OCI-LY7 (cell line): Measurements from ENCODE around the gene WNK2.

ENCODE experiments used
- CTCF ChIP-seq: fragments of 200-600 bp; sonication (generic); conservative IDR thresholded peaks from 2 replicates; pipeline ENCODE4 v1.5.1; 2014; ENCODE audit warnings: mild to moderate bottlenecking, antibody characterized with exemption, low read length, moderate library complexity, mixed read lengths
- EZH2phosphoT487 ChIP-seq: fragments of 200-600 bp; sonication (generic); IDR thresholded peaks from 2 replicates; pipeline ENCODE4 v1.6.1; 2018; ENCODE audit warnings: low read depth, borderline replicate concordance, mild to moderate bottlenecking, mixed run types, antibody characterized with exemption, low read length, moderate library complexity, mixed read lengths

- TF ChIP-seq CTCF (no peak), EZH2phosphoT487 (no peak)
These were observed 49.1 kb downstream of the WNK2 start for GRCh38 chr9:93233033-93233432.
